HPDE6-E6E7 (cell line): ENCODE measurements around the gene FOXA1.

Source experiments
- DNase-seq: peaks from one replicate; pipeline ENCODE4 v3.0.0; 2011; ENCODE audit warnings: missing footprints; ENCODE audit errors: extremely low spot score

The FOXA1 gene

DNA sequence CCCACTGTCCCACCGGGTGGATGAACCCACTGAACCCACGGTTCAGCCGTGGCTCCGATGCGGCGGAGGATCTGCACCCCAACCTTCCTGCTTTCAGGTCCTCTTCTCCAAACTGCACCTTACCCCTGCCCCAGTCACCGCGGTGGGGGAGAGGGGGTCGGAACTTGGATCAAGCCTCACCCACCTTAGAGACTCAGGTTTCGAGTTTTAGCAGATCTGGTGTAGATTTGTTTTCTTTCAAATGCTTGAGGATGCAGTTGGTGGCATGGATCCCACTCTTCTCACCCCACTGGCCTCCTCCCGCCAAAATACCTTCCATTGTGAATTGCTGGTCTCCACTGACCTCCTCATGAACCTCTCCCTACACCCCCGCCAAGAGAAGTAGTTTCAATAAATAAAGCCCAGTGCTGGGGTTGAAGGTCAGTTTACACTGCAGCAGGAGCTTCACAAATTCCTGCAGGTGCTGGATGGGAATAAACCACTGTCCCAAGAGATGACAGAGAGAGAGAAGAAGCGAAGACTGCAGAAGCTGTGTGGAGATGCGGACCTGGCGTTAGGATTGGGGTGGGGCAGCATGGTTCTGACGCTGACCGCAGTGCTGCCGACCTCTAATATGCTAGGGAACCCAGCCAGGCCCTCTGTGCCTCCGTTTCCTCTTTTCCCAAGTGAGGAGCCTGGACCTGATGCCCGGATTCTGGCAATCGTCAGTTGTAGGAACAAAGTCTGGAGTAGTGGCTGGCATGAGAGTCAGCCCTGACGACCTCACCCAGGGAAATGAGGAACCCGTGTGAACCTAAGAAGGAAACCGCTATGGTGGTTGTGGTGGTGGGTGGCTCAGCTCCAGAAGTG, 7.8 kb upstream of the FOXA1 start:
- no peak for DNase-seq

DNA sequence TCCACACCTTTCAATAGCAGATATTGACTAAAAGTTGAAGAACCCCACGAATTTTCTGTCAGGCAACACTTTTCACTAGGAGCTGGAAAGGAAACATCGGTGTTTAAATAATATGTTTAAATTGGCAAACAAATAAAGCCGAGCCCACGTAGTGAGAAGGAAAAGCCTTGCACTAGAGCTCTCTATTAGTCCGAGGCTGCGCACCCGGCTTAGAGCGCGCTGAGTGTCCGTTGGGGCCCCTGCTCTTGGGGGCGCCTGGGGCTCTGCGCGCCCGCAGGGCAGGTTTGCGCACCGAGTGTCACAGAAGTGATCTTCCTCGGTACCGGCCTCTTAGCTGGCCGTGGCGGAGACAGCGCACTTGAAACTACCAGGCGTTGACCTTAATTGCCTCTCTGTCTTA, 6.8 kb upstream of the FOXA1 start:
- no peak for DNase-seq

DNA sequence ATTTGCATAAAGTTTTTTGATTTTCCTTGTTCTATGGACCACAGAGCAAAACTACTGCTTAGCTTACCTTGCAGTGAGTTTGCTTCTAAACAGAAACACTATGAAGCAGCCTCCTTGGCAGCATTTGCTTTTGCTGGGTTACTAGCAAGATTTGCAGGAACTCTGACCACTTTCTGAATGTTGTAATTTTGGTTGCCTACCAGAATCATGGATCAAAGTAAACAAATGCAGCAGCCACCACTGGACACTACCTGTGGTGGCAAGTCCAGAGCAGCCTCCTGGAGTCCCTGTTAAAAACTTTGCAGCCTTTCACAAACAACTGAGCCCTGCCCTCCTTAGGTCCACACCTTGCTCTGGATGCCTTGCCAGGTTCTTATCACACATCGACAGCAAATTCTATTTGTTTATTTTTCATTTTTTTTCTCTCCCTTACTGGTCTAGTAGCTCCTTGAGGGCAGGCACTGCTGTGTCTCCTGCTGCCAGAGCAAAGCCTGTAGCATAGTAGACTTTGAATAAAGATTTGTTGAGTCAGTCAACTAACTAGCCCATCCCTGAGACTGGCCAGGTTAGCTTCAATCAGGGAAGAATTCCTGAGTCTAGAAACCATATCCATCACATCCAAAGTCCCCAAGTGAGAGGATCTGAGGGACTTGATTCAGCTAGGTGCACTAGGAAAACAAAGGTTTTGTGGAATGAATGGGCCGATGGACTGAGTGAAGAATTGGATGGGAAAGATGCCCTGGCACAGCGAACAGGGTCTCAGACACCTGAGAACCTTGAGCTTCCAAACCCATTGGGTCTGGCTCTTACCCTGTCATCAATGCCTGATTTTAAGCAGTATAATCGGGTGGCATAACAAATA, 6.1 kb upstream of the FOXA1 start:
- no peak for DNase-seq

DNA sequence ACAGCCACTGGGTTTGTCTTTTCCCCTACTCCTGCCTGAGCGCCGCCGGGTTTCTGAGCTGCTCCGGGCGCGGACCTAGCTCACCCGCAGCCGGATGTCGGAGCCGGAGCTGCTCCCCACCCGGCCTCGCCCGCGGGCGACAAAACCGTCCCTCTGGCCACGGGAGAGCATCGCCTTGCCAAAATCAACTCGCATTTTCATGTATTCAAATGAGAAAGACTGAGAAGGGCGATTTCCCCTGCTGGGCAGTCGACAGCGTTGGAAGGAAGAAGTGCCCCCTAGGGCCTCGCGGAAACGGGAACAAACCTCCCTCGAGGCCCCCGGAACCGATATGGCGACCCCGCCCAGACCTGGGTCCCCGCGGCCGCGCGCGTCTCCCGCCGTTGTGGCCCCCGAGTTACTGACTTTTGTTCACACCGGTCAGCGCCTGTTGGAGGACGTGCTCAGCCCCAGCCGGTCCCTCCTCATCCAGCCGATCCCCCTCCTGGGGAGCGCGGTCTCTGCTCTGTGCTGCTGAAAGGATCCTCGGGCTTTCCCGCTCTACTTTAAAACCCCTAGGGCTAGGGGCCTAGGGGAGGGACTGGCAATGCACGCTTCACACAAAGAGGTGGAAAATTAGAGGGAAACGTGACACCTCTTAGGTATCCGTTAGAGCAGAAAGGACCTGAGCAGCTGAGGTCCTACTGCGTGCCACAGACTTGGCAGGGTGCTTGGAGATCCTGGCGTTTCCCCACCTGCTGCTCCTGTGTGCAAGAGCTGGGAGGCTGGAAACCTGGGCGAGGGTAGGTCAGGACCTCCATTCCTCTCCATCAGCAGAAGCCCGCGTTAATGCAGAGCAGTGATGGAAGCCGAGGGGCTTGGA, 4.7 kb upstream of the FOXA1 start:
- DNase-seq, result no peak

DNA sequence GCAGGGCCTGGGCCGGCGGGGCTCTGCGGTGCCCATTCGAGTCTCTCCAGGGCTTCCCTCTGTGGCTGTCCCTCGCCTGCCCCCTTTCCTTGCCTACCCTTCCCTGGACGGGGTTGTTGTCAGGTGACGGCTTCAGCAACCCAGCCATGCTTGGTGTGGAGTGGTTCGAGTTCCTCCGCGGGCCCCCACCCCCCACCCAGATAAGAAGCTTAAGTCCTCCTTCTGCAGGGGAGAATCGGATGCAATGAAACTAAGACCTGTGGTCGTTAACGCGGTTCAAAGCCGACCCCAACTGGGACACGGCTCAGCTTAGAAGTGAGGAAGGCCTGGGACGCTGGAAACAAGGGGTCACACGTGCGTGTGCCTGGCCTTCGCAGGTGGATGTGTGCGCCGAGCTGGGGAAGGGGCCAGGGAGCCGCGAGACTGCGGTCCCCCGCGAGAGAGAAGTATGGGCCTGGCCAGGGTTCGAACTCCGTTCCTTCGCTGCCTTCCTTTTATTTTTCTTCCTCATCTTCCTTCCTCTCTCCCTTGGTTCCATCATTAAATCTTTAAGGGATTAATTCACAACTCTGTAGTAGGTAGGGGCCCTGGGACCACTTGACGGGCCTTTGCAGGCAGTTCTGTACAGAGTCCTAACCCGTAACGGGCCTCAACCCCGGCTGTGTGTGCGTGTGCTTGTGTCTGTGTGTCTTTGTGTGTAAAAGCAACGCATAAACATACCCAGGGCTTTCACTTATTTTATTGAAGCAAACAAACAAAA, 3.9 kb upstream of the FOXA1 start:
- no peak for DNase-seq

DNA sequence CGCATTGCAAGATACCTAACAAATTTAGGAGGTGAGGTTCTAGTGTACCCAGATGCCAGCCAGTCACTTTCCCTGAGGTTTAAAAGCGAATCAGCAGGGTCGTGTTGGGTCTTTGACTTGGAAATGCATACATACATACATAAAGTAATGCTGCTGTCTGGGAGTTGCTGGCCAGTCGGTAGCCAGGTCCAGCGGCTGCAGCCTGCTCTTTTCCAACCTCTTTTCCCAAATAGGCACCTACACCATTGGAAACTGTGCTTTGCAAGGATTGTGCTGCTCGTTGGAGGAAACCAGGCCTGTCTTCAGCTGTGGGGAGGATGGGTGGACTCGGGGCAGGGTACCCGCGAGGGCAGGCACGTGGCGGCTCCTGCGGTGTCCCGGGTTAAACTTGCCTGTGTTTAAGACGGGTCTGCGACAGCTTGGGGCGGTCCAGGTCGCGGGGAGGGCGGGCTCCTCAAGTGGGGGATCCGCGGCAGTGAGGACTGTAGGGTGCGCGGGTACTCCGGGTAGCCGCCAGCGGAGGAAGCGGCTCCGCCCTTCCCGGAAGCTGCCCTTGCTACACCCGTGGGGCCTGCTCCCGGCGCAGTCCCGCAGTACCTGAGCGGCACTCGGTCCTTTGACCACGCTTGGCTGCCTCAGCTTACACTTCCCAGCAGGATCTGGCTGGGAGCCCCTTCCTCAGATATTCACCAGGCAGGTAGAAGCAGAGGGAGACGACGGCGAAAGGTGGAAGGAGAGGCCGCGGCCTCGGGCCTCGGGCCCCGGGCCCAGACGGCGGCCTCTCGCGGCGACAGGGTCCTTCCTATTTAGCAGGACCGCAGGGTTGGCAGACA, 3.1 kb upstream of the FOXA1 start:
- DNase-seq, result no peak

DNA sequence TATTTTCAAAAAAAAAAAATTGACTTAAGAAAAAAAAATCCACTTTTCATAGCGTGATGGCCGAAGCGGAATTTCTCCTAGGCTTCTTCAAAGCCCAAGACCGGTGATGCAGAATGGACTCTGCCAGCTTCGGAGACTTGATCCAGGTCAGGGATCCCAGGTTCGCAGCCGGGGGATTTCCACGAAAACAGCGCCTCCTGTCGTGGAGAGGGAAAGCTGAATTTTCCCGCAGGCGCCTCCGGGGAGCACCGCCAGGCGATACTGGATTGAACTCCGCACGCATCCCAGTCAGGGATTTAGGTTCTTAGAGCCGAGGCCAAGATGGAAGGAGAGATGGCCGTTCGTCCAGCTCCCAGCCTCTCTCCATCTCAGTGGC, 2.5 kb upstream of the FOXA1 start:
- no peak for DNase-seq

DNA sequence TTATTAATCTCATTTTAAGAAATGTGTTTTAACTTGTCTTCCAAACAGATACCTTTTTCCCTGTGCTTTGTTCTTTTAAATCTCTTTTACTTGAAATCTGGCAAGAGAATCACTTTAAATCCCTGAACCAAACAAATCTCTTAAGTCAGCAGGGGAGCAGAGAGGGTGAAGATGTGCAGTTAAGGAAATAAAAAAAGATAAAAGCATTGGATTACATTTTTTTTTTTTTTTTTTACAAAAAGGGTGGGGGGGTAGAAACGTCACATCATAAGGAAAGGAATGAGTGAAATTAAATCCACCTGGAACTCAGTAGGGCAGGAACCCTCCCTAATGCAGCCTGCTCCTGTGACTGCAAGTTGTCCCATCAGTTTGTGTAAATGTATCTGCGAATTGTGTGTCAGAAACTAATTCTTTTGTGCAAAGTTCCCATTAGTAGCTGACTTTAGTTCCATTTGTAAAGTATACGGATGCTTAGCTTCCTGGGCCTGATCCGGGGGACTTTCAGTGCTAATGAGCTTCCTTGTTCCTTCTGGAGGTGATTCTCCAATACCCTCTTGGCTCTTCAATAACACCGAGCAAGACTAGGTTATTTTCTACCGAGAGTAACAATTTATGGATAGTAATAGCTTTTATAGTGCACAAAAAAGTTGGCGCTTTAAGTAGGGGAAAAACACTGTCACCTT, 1.9 kb upstream of the FOXA1 start:
- DNase-seq, result no peak

DNA sequence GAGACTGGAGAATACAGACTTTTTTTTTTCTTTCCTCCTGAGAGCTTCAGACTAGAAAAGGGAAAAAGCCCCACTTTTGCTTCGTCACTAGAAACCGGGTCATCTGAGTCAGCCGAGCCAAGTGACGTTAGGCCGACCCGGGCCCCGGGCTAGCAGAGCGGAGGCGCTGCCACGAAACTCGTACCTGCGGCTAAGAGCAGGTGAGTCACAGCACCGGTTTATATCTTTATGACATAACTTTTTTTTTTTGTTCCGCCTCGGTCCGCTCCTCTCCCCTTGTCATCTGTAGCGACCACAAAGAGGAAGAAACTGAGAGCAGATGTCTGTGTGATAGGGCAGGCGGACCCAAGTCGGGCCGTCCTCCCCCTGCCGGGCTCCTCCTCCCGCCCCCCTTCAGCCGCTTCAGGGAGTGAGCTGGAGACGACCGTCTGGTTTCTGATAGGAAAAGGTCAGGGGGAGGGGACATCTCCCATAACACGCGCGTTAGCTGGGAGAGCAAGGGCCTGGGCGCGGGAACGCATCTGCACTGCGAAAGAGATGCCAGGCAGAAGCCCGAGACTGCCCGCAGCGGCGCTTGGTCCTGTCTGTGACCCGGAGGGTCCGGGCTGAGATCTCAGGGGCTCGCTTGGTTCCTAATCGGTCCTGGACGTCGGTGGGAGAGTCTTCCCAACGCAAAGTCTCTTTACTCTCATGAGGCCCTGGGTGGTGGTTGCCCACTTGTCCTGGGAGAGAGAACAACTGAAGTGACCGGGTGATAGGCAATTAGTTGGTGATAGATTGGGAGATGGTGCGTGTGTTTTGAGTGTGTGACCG, 966 bp upstream of the FOXA1 start:
- DNase-seq, result peak; percentile 85

DNA sequence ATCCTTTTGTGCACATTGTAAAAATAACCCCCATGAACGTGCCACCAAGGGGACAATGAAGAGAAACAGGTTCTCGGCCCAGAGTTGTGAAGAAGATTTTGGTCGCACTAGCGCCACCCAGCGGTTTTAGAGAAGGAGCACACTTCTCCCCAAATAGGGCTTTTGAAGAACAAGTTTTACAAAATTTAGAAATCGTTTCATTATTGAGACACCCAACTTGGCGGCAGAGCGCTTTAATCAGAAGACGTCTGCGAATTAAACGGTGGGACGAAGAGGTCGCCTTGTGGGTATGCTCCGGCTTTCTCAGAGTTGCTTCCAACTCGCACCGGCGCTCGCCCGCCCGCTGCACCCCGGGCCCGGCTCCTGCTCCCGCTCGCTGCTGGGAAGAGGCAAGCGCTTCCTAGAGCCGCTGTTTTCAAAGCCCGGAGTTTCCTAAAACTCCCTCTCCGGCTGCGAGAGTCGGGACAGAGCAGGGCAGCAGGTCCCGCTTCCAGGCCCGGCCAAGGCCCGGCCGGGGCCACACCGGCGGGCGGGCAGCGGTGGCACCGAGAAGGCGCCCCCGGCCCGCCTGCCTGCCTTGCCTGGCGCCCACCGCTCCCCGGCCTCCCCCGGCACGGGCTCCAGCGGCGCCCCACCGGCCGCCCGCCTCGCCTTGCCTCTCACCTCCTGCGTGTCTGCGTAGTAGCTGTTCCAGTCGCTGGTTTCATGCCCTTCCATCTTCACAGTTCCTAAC, 645 bp downstream of the FOXA1 start:
- no peak for DNase-seq

DNA sequence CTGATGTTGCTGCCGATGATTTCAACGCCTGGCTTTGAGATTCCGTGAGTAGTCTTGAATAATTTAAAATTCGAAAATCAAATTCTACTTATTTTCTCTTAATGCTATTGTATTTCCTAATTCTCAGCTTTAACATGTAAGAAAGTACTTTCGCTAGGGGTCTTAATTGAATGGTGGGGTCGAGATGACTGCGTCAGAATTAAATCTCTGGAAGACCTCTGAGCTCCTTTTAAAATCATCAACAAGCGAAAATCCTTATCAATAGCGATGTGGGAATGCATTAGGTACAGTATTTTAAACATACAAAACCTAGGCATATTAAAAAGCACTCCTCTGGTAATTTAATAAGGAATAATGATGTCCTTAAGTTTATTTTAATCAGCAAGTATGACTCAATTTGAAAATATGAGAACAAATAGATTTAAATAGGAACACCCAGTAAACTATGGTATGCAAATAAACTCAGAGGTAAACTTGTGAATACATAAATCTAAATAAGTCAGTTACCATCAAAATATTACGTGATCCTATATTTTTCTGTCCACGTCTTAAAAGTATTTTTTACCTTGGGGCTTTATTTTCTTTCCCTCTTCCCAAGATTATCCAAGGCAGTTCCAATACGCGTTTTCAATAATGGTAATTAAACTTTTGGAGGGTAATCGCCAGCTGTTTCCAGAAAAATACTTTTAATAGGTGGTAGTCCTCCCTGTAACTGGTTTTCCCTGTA, 1.4 kb downstream of the FOXA1 start:
- DNase-seq, result no peak

DNA sequence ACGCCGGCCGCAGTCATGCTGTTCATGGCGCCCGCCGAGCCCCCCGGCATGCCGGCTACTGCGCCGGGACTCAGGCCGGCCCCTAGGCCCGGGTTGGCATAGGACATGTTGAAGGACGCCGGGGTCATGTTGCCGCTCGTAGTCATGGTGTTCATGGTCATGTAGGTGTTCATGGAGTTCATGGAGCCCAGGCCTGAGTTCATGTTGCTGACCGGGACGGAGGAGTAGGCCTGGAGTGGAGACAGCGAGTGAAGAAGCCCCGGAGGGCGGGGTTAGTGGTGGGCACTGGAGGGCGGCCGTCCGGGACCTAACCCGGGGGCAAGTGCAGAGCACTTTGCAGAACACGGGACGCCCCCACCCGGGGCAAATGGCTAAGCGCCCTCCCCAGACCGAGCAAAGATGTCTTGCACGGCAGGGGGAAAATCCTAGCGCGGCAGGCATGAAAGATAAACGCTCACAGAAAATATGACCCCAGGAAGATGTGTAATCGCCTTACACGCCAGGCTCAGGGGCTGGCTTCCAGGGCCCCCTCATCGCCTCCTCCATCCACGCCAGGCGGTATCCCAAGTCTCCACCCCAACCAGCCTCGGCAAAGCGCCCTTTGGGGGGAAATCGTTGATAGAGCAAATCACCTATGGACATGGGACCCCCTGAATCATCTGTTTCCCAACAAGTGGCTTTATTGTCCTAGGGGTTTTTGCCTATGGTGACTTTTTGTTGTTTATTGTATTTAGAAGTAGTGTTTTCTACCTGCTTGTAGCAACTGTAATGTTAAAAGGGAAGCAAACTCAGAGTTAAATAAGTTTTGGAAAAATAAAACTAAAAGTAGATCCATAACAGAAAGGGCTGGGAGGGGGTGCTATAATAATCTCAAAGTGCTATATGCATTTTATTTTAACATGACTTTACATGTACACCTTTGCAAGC, 2.3 kb downstream of the FOXA1 start:
- no peak for DNase-seq

DNA sequence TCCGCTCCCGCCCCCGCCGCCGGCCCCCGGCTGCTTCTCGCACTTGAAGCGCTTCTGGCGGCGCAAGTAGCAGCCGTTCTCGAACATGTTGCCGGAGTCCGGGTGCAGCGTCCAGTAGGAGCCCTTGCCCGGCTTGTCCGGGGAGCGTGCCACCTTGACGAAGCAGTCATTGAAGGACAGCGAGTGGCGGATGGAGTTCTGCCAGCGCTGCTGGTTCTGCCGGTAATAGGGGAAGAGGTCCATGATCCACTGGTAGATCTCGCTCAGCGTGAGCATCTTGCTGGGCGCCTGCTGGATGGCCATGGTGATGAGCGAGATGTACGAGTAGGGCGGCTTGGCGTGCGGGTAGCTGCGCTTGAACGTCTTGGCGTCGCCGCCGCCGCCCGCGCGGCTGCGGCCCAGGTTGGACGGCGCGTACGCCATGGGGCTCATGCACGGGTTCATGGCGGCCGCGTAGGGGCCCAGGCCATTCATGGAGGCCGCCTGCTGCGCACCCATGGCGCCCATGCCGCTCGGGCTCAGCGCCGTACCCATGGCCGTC, 3.0 kb downstream of the FOXA1 start:
- DNase-seq, result no peak

DNA sequence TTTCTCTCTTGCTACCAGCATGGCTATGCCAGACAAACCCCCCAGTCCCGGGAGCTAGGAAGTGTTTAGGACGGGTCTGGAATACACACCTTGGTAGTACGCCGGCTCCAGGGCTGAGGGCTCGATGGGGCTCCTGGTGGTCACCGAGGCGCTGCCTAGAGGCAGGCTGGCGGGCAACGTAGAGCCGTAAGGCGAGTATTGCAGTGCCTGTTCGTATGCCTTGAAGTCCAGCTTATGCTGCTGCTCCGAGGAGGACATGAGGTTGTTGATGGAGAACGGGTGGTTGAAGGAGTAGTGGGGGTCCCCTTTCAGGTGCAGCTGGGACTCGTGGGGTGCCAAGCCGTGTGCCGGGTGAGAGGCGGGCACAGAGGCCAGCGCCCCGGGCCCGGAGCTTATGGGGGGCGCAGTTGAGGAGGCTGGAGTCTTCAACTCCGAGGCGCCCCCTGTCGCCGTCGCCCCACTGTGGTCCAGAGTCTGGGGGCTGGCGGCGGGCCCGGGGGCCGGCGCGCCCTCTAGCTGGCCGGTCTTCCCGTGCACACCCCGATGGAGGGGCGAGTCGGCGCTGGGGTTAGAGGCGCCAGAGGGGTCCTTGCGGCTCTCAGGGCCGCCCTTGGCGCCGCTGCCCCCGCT, 3.6 kb downstream of the FOXA1 start:
- no peak for DNase-seq

DNA sequence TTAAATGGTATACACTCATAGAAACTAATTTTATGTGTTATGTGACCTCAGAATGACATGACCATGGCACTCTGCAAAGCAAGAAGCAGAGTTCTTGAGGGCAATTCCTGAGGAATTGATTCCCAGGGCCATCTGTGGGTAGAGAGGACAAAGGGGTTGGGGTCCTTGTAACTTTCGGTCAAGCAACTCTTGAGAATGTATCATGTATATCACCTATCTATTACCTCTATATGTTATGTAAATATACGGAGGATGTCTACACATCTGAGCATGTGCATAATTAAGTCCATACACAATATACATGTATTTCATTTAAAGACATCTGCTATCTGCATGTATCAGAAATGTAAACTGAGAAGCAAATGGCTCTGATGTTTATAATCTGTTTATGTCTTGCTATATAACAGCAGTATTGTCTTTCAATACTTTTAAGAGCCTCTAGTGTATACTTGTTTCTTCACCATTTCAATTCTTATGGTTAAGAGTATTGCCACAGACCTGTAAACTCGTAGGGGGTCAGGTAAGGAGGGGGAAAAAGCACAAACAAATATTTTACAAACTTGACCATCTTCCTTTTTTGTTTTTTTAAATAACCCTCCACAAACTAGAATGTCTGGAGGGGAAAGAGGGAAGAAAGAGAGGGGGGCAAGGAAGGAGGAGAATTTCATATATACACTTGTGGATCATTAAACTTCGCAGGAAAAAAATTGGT, 4.5 kb downstream of the FOXA1 start:
- no peak for DNase-seq
